KMS-11 (cell line): ENCODE results near the gene CABP2.

ENCODE experiments used
- H2AFZ ChIP-seq: fragments of 200-600 bp; sonication (generic); 2 replicates; pipeline ENCODE4 v1.6.1; 2016; ENCODE audit warnings: antibody characterized with exemption, mixed run types, low read depth
- H3K27ac ChIP-seq: fragments of 200-600 bp; sonication (generic); 2 replicates; pipeline ENCODE4 v1.6.1; 2016; ENCODE audit warnings: mild to moderate bottlenecking, mixed run types
- H3K27me3 ChIP-seq: fragments of 200-600 bp; sonication (generic); 2 replicates; pipeline ENCODE4 v1.6.1; 2017; ENCODE audit warnings: mild to moderate bottlenecking, low read depth, mixed run types, moderate library complexity; ENCODE audit not compliant: insufficient read depth
- H3K36me3 ChIP-seq: fragments of 200-600 bp; sonication (generic); 2 replicates; pipeline ENCODE4 v1.6.1; 2017; ENCODE audit warnings: mild to moderate bottlenecking, mixed run types; ENCODE audit not compliant: insufficient read depth
- H3K4me1 ChIP-seq: fragments of 200-600 bp; sonication (generic); 2 replicates; pipeline ENCODE4 v1.6.1; 2016; ENCODE audit warnings: mild to moderate bottlenecking, low read depth, mixed run types; ENCODE audit not compliant: poor library complexity, severe bottlenecking
- H3K4me2 ChIP-seq: fragments of 200-600 bp; sonication (generic); 2 replicates; pipeline ENCODE4 v1.7.0; 2016; ENCODE audit warnings: mild to moderate bottlenecking, mixed run types
- H3K4me3 ChIP-seq: fragments of 200-600 bp; sonication (generic); IDR thresholded peaks from 2 replicates; pipeline ENCODE4 v1.6.1; 2017; ENCODE audit warnings: low read depth, low read length, mixed read lengths; ENCODE audit not compliant: insufficient read depth
- H3K79me2 ChIP-seq: fragments of 200-600 bp; sonication (generic); 2 replicates; pipeline ENCODE4 v1.6.1; 2016; ENCODE audit warnings: low read depth, mixed run types; ENCODE audit not compliant: insufficient read depth
- H3K9ac ChIP-seq: fragments of 200-600 bp; sonication (generic); 2 replicates; pipeline ENCODE4 v1.6.1; 2016; ENCODE audit warnings: mild to moderate bottlenecking, mixed run types
- H4K20me1 ChIP-seq: fragments of 200-600 bp; sonication (generic); 2 replicates; pipeline ENCODE4 v1.6.1; 2016; ENCODE audit warnings: mild to moderate bottlenecking, mixed run types; ENCODE audit not compliant: insufficient read depth
- CTCF ChIP-seq: fragments of 200-600 bp; sonication (generic); conservative IDR thresholded peaks from 2 replicates; pipeline ENCODE4 v1.6.1; 2017; ENCODE audit warnings: low read depth, mild to moderate bottlenecking, antibody characterized with exemption, low read length, moderate library complexity, mixed read lengths

Gene CABP2

DNA sequence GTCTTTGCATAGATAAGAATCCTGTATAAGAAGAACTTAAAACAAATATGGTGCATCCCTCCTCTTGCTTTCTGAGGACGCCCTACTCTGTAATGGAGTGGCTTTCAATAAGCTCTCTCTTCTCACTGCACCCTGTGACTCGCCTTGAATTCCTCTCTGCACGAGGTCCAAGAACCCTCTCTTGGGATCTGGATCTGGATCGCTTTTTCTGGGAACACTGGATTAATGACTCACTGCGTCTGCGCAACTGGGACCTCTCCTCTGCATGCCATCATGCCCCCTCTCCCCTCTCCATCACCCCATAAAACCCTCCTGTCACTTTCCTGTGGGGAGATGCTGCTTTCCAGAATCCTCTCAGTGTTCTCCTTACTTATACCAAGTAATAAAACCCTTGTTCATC is 15.1 kb upstream of the CABP2 start:
- Histone ChIP-seq H2AFZ (no peak overlapping the region), H3K4me3 (no peak overlapping the region), H3K79me2 (no peaks in the 10 kb centered on the region), H3K27me3 (no peaks in the 10 kb centered on the region), H3K9ac (no peak overlapping the region), H3K4me1 (no peaks in the 10 kb centered on the region), H4K20me1 (no peaks in the 10 kb centered on the region), H3K36me3 (no peaks in the 10 kb centered on the region), H3K27ac (no peak overlapping the region), H3K4me2 (no peak overlapping the region)
- TF ChIP-seq CTCF, result no peak

- no peaks in the 10 kb centered on the region for H4K20me1 ChIP-seq
- H3K36me3 ChIP-seq, result no peaks in the 10 kb centered on the region
- no peak overlapping the region for H3K4me3 ChIP-seq
- H3K27me3 ChIP-seq, result peaks cover 4% of the 10 kb centered on the region; the same call in 1 of the 2 replicates
- H2AFZ ChIP-seq, result no peak overlapping the region
- no peak overlapping the region for H3K4me2 ChIP-seq
- no peaks in the 10 kb centered on the region for H3K79me2 ChIP-seq
- no peak overlapping the region for H3K9ac ChIP-seq
- TF ChIP-seq CTCF, result no peak
- no peak overlapping the region for H3K27ac ChIP-seq
- H3K4me1 ChIP-seq, result no peaks in the 10 kb centered on the region
These were observed 12.3 kb upstream of the CABP2 start for GRCh38 chr11:67535561-67535960.

- Histone ChIP-seq H4K20me1 (no peaks in the 10 kb centered on the region), H3K4me1 (no peaks in the 10 kb centered on the region), H3K36me3 (no peaks in the 10 kb centered on the region), H2AFZ (no peak overlapping the region), H3K4me3 (no peak overlapping the region), H3K27me3 (peaks cover 4% of the 10 kb centered on the region; the same call in 1 of the 2 replicates), H3K27ac (no peak overlapping the region), H3K79me2 (no peaks in the 10 kb centered on the region), H3K4me2 (no peak overlapping the region), H3K9ac (no peak overlapping the region)
- TF ChIP-seq CTCF, result no peak
These were observed 10.9 kb upstream of the CABP2 start for GRCh38 chr11:67534070-67534679.

DNA sequence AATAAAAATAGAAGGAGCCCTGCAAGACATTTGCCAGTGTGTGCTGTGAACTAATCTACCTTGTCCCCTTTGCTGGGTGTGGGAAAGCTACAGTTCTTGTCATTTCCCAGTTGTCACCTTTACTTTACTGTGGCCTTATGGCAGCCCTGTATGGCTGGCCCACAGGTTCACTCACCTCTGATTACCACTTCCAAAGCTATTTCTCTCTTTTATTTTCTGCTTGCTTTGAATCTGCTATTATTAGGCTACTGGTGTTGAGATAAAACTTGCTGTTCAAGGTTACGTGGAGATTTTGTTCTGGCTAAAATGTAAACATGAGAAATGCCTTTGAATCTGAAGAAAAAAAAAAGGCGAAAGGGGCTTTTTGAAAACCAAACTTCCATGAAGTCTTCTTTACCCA is 9.6 kb upstream of the CABP2 start:
- no peak for TF ChIP-seq CTCF

More for the DNA sequence above, 9.6 kb upstream of the CABP2 start:
- Histone ChIP-seq H2AFZ (no peak overlapping the region), H3K27me3 (peaks cover 4% of the 10 kb centered on the region; the same call in 1 of the 2 replicates), H3K4me2 (no peak overlapping the region), H3K4me1 (no peaks in the 10 kb centered on the region), H4K20me1 (no peaks in the 10 kb centered on the region), H3K9ac (no peak overlapping the region), H3K4me3 (no peak overlapping the region), H3K79me2 (no peaks in the 10 kb centered on the region), H3K36me3 (no peaks in the 10 kb centered on the region), H3K27ac (no peak overlapping the region)
